Urothelium cell line (cell line): ENCODE measurements around the gene CD33.
A peak's percentile ranks its signal among the peaks of the same experiment; 100 is the strongest.

ENCODE experiments used
- DNase-seq: peaks from one replicate; pipeline ENCODE4 v3.0.0; 2011; ENCODE audit warnings: low spot score, mixed read lengths
- FAIRE-seq: peaks from 2 replicates; lab custom pipeline; 2011; peaks lifted over from hg19 to GRCh38; lab: Jason Lieb, UNC

CD33 gene

DNA sequence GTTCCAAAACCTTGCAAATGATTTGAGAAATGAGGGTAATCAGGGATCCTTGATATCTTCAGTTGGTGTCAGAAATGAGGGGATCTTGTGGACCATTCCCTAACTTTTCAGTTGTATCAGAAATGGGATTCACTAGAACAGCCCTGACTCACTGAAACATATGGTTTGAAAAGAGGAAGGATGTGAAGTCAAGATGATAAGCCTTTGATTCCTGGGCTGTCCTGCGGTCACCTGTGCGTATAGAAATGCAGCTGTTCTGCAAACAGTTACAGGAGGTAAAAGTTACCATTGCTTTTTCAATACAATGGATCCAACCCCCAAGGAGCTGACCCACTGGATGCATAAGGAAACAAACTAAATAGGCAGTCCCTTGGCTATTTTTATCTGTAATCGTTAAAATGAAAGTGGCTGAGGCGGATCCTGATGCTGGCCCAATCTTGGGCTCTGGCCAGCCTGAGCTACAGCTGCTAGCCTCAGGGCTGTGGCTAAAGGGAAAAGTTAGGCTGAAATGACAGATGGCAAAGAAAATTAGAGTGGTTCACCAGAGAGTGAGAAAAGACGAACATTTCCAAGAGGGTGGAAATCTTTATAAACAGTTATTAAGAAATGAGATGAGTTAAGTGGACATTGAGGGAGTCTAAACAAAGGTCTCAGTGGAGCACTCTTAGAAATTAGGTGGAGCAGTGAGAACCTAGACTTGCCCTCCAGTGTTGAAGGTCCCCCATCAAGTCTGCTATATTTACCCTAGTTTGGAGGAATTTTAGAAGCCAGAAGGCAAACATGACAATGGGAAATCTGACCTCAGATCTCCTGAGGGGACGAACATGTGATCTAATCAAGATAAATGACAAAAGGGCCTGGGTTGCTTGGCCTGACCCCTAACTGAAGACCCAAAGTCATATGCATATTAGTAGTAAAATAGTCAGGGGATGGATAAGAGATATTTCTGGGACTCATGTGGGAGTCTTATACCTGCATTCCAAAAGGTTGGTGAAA lies 33.6 kb downstream of the CD33 start:
- FAIRE-seq (no peak), DNase-seq (no peak)

DNA sequence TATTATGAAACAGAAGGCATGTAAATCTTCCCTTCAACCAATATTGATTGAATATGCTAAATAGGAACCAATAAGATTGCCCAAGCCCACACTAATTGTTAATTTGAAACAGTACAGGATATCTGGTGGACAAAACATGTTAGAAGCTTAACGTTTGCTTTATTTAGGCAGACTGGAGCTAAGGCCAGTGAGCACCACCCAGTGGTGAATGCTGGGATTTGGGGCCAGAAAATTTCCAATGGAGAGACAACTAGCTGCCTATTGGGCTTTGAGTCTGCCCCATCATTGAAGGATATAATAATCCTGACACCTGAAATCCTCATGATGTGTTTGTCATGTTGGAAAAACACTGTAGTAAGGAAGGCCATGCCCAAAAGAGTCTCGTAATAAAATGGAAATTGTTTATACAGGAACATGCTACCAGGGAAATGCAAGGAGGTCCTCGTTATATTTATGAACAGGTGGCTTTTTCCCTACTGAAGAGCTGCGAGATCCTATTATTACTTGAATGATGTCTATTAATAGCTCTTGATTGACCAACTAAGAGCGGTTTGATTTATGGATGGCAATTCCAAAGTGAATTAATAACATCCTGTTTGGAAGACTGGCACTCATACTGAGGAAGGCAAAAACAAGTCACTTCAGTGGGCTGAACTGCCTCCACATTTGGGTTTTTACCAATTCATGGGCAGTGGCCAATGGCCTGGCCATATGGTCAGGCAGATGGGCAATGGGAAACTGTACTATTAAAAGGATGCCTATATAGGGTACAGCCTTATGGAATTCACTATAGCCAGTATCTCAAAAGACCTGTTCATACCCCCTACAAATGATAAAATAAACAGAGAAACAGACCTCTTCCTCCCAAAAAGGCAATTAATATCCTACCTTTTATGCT lies 34.7 kb downstream of the CD33 start:
- DNase-seq (peak; percentile 54), FAIRE-seq (no peak)

DNA sequence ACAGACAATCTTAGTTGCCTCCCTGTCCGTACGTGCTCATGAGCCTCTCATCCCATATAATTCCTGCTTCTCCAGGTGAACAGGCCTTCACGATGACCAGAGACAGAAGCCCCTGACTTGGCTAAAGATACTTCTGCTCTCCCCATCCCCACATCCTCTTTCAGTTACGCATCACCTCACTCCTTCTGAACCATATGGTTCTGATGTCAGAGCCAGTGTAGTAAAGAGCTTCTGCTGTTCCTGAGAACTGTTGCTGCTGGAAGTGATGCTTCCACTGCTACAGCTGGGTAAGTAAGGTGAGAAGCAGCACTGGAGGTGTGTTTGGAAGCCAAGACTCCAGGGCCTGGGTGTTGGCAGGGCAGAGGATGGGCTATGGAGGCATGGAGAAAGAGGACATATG lies 38.9 kb downstream of the CD33 start:
- no peak for DNase-seq
- no peak for FAIRE-seq

DNA sequence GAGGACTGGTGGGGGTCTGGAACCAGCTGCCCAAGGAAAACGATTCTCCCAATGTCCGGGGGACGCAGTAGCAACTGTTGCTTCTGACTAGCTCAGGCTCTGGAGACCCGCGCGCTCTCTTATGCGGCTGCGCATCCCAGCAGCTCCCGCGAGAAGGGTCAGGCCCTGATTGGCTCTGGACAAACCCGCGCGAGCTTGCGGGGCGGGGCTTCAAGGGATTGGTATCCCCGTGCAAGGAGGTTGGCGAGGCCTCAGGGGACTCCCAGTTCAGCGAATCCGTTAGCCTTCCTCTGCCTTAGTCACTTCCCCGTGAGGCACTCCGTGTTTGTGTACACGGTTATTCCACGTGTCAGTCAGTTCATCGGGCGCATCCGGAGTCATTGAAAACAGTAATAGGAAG lies 46.2 kb downstream of the CD33 start:
- DNase-seq: no peak
- FAIRE-seq: no peak

DNA sequence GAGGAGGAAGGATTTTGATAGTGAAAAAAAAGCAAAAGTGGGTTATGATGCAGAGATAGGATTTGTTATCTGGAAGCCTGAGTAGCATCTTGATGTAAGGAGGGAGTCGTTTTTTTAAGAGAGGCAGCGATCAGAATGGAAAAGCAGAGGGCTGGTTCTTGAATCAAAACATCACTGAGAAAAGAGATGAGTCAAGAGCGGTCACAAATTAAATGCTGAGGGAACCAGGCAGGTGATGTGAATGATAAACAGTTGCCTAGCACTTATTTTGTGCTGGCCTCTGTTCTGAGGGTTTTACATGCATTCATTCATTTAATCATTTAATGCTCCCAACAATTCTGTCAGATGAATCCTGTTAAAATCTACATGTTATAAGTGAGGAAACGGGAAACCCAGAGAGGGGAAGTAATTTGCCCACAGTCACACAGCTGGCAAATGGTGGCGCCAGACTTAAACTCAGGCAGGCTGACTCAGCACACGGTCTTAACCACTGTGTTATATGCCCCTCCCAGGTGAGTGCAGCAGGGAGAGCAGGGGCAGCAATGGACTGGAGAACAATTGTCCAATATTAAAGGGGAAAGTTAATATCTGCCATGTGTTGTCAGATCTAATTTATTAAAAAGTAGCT lies 47.4 kb downstream of the CD33 start:
- DNase-seq: peak; percentile 31
- FAIRE-seq: no peak

DNA sequence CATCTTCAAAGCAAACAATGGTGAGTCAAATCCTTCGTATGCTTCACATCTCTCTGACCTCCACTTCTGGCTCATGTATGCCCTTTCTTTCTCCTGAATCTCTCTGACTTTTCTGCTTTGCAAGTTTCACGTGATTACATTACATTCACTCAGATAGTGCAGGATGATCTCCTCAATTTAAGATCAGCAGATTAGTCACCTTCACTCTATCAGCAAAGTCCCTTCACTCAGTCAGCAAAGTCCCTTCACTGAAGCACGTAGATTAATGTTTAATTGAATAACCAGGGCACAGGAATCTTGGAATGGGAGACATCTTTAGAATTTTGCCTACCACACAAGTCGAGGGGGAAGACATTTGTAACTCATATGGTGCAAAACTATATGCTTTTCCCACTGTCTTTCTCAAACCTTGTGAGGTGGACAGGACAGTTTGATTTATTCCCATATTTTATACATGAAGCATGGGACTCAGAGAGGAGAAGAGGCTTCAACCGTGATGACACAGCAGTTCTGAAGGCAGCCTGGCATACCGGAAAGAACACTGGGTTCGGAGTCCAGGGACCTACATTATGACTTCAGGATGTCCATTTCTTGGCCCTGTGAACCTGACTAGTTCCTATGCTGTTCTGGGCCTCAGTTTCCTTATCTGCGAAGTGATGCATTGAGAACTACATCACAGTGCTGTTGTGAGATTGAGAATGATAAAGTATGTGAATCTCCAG lies 49.3 kb downstream of the CD33 start:
- no peak for DNase-seq
- FAIRE-seq: peak; percentile 48

DNA sequence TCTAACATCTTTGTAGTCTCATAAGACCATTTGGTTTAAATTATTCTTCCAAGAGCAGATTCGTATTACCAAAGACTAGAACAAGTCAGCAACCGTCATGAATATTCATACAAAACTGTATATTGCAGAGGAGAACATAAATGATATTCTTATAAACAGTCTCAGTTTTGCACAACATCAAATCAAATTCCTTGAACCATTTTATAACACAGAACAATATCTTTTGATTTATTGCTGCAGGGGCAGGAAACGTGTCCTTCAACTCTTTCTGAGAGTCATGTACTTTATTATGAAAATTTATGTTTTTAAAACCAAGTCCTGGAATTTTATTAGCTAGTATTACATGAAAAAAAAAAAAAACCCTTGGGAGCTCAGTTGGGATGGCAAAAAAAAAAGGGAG lies 52.2 kb downstream of the CD33 start:
- DNase-seq: no peak
- FAIRE-seq: no peak

DNA sequence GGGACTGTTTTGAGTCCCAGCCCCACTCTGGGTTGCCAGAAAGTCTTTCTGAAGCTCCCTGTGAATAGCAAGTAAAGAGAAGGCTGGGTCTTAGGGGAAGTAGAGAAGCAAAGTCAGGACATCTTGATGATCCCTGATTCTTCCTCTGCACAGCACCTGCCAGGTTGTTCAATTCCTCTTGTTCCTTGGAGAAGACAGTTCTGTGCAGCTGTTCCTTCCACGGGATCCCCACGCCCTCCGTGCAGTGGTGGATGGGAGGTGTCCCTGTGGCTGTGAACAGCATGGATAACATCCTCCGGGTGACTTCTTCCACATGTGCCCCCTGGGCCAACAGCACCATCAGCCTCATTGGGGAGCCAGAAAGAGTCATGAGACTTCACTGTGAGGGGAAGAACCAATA lies 57.5 kb downstream of the CD33 start:
- FAIRE-seq: no peak
- no peak for DNase-seq

DNA sequence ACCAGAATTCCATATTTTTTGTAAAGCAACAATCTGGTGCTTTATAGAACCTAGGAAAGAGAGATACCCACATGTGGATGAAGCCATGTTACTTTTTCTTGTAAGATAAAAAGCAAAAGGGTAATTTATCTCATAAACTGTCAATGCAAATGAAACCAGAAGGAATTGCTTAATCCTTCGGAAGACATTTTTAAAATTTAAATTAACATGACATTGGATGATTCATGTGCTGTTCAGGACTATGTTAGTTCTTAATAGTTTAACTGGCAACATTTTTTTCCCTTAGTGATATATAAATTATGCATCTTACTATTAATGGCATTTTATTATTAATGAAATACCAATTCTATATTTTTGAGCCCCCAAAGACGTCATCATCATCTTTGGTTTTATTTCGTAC lies 60.8 kb downstream of the CD33 start:
- FAIRE-seq: no peak
- DNase-seq: no peak
